ENCODE measurements around the gene CPLX4.

CPLX4 gene

GRCh38 chr18:59318460-59319050 is at the start of gene CPLX4:
Gene CPLX4, minus strand, starts transcription at chr18:59318649. Its CDS starts 187 bp downstream, at chr18:59318462.
- DNase-seq, result no peak

- DNase-seq, result no peak
These were observed 41.9 kb upstream of the CPLX4 start for GRCh38 chr18:59360381-59360780.

GRCh38 chr18:59359576-59359952 is 41.1 kb upstream of the CPLX4 start:
- DNase-seq, result no peak

- DNase-seq, result peak; percentile 93
These were observed 40.5 kb upstream of the CPLX4 start, which contains the start of gene LMAN1 for GRCh38 chr18:59358712-59359575. Gene LMAN1, minus strand, starts transcription at chr18:59359265. Its CDS starts 21 bp downstream, at chr18:59359244.

- DNase-seq, result no peak
These were observed 39.9 kb upstream of the CPLX4 start for GRCh38 chr18:59358414-59358711.

- peak; percentile 38 for DNase-seq
These were observed 39.5 kb upstream of the CPLX4 start for GRCh38 chr18:59357928-59358327.

- no peak for DNase-seq
These were observed 36.3 kb upstream of the CPLX4 start for GRCh38 chr18:59354731-59355130.

GRCh38 chr18:59353079-59353680 is 34.7 kb upstream of the CPLX4 start:
- no peak for DNase-seq

- no peak for DNase-seq
These were observed 33.9 kb upstream of the CPLX4 start for GRCh38 chr18:59352250-59352855.

GRCh38 chr18:59345556-59345955 is 27.1 kb upstream of the CPLX4 start:
- DNase-seq, result no peak

- no peak for DNase-seq
These were observed 26.5 kb upstream of the CPLX4 start for GRCh38 chr18:59344996-59345395.

- DNase-seq, result no peak
These were observed 25.5 kb upstream of the CPLX4 start for GRCh38 chr18:59343926-59344325.

GRCh38 chr18:59340817-59341216 is 22.4 kb upstream of the CPLX4 start:
- no peak for DNase-seq

GRCh38 chr18:59340312-59340711 is 21.9 kb upstream of the CPLX4 start:
- no peak for DNase-seq

GRCh38 chr18:59332986-59333385 is 14.5 kb upstream of the CPLX4 start:
- DNase-seq, result no peak

GRCh38 chr18:59328683-59329082 is 10.2 kb upstream of the CPLX4 start:
- DNase-seq, result no peak

- DNase-seq, result no peak
These were observed 7.5 kb upstream of the CPLX4 start for GRCh38 chr18:59325965-59326364.

- no peak for DNase-seq
These were observed 6.1 kb upstream of the CPLX4 start for GRCh38 chr18:59324623-59324971.

- DNase-seq, result no peak
These were observed 5.6 kb upstream of the CPLX4 start for GRCh38 chr18:59323931-59324622.

- no peak for DNase-seq
These were observed 6.8 kb downstream of the CPLX4 start for GRCh38 chr18:59311631-59312030.

GRCh38 chr18:59308938-59309260 is 9.6 kb downstream of the CPLX4 start:
- peak; percentile 34 for DNase-seq

- peak; percentile 60 for DNase-seq
These were observed 10.1 kb downstream of the CPLX4 start for GRCh38 chr18:59308248-59308937.

GRCh38 chr18:59306640-59307039 is 11.8 kb downstream of the CPLX4 start:
- no peak for DNase-seq

Measured in inflammatory macrophage treated with lipopolysaccharide for 4 hours (primary cell).